ENCODE data around the gene MLF1. TPM values are rescaled to one million over a fixed set of nuclear protein-coding genes. Genes with fewer than 3 reads are reported as not detected.

The MLF1 gene
- total RNA-seq, 2 donors from 2014 or later: 4.4 to 4.9 TPM

DNA sequence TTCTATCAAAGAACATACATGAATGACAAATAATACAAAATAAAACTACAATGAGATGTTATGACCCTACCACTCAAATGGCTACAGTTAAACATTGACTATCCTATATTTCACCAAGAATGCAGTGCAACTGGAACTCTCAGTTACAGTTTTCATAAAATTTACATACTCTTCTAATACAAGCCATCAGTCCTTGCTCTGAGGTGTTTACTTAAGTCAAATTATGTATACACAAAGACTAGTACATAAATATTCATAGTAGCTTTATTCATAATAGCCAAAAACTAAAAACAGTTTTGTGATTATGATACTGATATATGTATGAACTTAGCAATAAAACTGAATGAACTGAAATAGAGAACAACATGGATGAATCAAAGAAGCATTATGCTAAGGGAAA is 19.2 kb downstream of the MLF1 start:
- Histone ChIP-seq H3K27ac (no peak overlapping the region), H3K36me3 (no peaks in the 10 kb centered on the region), H3K9ac (ENCODE audit: low read depth in 2 of 2, low read length in 2 of 2) (no peak overlapping the region), H3K9me3 (no peaks in the 10 kb centered on the region), H3K4me3 (no peak overlapping the region), H3K4me1 (no peaks in the 10 kb centered on the region), H3K27me3 (no peaks in the 10 kb centered on the region)
- DNase-seq: no peak
- TF ChIP-seq, protein P1, sequence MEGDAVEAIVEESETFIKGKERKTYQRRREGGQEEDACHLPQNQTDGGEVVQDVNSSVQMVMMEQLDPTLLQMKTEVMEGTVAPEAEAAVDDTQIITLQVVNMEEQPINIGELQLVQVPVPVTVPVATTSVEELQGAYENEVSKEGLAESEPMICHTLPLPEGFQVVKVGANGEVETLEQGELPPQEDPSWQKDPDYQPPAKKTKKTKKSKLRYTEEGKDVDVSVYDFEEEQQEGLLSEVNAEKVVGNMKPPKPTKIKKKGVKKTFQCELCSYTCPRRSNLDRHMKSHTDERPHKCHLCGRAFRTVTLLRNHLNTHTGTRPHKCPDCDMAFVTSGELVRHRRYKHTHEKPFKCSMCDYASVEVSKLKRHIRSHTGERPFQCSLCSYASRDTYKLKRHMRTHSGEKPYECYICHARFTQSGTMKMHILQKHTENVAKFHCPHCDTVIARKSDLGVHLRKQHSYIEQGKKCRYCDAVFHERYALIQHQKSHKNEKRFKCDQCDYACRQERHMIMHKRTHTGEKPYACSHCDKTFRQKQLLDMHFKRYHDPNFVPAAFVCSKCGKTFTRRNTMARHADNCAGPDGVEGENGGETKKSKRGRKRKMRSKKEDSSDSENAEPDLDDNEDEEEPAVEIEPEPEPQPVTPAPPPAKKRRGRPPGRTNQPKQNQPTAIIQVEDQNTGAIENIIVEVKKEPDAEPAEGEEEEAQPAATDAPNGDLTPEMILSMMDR (IDR thresholded peaks at IDR 0.05): no peak
- intact Hi-C loops (cut with DNase I): no loop called here

DNA sequence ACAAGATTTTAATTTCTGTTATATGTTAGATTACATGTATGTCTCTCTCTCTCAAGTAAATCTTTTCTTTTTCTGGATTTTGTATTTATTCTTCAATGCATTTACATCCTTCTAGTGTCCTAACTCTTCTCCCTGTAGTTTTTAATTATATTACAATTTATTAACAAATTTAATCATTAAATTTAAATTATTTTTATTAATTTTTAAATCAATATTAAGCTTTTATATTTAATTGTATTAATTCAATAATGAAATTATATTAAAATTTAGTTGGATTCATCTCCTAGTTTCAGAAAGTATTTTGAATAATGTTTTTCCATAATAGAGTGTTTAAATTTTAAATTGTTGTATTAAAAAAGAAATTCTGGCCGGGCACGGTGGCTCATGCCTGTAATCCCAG is 29.8 kb downstream of the MLF1 start:
- Histone ChIP-seq H3K27me3 (no peaks in the 10 kb centered on the region), H3K9me3 (no peaks in the 10 kb centered on the region), H3K4me3 (no peak overlapping the region), H3K9ac (ENCODE audit: low read depth in 2 of 2, low read length in 2 of 2) (no peak overlapping the region), H3K4me1 (no peaks in the 10 kb centered on the region), H3K36me3 (no peaks in the 10 kb centered on the region), H3K27ac (no peak overlapping the region)
- intact Hi-C loops (cut with DNase I): no loop called here
- no peak for DNase-seq
- TF ChIP-seq, protein P1 (IDR thresholded peaks at IDR 0.05): no peak

- Histone ChIP-seq H3K9me3 (no peaks in the 10 kb centered on the region), H3K4me3 (no peak overlapping the region), H3K27ac (no peak overlapping the region), H3K9ac (ENCODE audit: low read depth in 2 of 2, low read length in 2 of 2) (no peak overlapping the region), H3K4me1 (no peaks in the 10 kb centered on the region), H3K36me3 (no peaks in the 10 kb centered on the region), H3K27me3 (no peaks in the 10 kb centered on the region)
- DNase-seq: no peak
- intact Hi-C loops (cut with DNase I): no loop called here
- TF ChIP-seq, protein P1 (IDR thresholded peaks at IDR 0.05): no peak
Measured at GRCh38 chr3:158602227-158602626, 31.2 kb downstream of the MLF1 start.

DNA sequence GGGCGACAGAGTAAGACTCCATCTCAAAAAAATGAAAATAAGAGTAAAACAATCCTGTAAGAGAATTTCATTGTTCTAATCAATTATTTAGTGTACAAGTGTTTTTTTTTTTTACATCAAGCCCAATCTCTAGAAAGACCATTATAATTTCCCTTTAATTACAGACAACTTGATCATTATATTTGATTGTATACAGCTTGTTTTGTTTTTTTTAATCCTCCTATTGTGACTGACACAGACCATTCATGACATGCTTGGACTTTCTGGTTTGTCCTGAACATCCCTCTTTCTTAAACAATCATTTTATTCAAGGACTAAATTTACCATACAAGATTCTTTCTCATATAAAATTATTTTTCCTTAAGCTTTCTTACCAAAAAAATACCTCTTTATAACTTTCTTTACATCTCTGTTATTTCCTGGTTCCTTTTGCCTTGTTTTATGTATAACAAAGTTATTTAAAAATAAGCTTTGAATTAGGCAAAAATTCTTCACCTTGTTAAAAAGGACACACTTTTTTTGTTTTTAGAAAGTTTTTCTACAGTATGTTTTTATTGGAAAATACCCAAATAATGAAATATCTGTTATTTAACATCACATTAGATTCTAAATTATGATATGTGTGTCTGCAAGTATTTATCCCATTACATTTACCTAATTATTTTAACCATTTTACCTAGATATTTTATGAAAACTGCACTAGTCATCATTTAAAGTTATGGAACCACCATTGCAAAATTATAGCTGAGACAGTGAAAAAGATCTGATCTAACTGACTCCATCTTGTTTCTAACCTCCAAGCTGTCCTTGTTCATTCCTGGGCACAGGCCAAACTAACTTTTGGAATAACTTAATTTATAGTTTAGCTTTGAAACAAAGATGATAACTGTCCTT is 47.2 kb downstream of the MLF1 start:
- TF ChIP-seq, protein P1 (IDR thresholded peaks at IDR 0.05): no peak
- intact Hi-C loops (cut with DNase I): no loop called here

DNA sequence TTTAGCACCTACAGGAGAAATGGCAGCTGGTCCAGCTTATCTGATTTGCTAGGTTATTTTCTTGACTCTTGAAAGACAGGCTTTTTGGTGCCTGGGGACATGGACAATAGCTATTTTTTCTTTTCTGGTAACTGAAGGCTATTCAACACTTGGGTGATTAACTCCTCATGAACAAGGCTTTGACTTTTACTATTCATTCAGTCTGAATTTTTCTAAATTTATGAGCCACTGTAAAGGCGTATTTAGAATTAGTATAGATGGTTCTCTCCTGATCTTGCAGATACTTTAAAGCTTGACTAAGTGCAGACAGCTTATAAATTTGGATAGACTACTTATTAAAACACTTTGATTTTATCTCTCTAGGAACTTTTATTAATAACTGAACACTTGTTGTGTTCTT is 54.9 kb downstream of the MLF1 start:
- intact Hi-C loops (cut with DNase I): no loop called here
- no peak for DNase-seq
- Histone ChIP-seq H3K9me3 (no peaks in the 10 kb centered on the region), H3K4me3 (no peak overlapping the region), H3K27ac (no peak overlapping the region), H3K27me3 (no peaks in the 10 kb centered on the region), H3K9ac (ENCODE audit: low read depth in 2 of 2, low read length in 2 of 2) (no peak overlapping the region), H3K36me3 (no peaks in the 10 kb centered on the region), H3K4me1 (no peaks in the 10 kb centered on the region)
- TF ChIP-seq, protein P1 (IDR thresholded peaks at IDR 0.05): no peak

More for the DNA sequence above, 47.2 kb downstream of the MLF1 start:
- no peaks in the 10 kb centered on the region for H3K27me3 ChIP-seq
- DNase-seq: no peak
- no peaks in the 10 kb centered on the region for H3K9me3 ChIP-seq
- H3K4me1 ChIP-seq: no peaks in the 10 kb centered on the region
- H3K27ac ChIP-seq: no peak overlapping the region
- H3K36me3 ChIP-seq: no peaks in the 10 kb centered on the region
- H3K4me3 ChIP-seq: no peak overlapping the region
- no peak overlapping the region for H3K9ac ChIP-seq (ENCODE audit: low read depth in 2 of 2, low read length in 2 of 2)
